ENCODE data around the gene NUTM2E. TPM values are rescaled to one million over a fixed set of nuclear protein-coding genes. Genes with fewer than 3 reads are reported as not detected.
"Not testable (repeated sequence)": the region's sequence is repeated elsewhere in the genome, so short reads cannot be mapped to it uniquely, and the experiment has no call there.

Gene NUTM2E, protein sequence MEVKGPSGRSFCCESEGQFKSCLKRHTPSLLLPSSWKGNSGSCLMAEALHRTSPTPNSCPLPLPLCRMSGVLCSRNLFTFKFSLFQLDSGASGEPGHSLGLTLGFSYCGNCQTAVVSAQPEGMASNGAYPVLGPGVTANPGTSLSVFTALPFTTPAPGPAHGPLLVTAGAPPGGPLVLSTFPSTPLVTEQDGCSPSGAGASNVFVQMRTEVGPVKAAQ (N-terminal part only)
- 0.12 and 0.37 TPM in 2 replicates for total RNA-seq (2022)
- percentile 17 among the genes with signal in this experiment for Bru-seq, nascent RNA
- percentile 17 among the genes with signal in this experiment for BruChase-seq, experiment 1, labeled RNA remaining after a 6-hour chase
- BruChase-seq, experiment 2, labeled RNA remaining after a 2-hour chase = percentile 20 among the genes with signal in this experiment
- long read RNA-seq, partial matches to known transcripts = 0 of 1 reads
- long read RNA-seq, other reads (novel, unspliced or antisense) = 1 of 1 reads

DNA sequence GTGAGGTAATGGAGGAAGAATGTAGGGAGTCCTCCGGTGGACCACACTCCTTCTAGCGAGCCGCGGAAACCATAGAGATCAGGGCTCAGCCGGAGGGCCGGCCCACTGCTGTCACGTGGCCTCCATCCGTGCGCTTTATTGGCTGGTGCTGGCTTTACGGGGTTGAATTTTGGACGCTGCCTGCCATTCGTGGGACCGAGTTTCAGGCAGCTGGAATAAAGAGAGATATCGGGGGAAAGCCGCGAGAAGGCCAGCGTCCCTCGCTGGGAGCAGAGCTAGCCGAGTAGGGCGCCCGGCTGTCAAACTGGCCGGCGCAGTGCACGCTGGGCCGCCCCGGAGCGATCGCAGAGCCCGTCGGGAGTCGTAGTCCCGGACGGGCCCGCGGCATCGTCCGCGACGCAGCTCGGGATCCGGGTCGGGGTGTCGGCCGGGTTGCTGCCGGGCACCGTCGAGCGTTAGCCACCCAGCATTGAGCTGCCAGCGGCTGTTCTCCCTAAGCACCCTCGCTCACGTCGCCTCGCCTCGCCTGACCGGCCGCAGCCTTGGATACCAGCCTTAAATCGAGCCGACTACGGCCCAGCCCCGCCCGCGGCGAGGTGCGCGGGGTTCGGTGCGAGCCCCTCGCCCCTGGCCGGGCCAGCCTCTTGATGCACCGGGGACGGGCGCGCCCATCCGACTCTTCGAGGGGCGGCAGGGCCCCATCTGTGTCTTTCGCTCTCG is at the start of gene NUTM2E:
Gene NUTM2E, plus strand, starts transcription at position 244 of the 720 bp plus-strand sequence. CDS start 15,002 bp downstream, outside the sequence.
- BruUV-seq (replicated peaks) = TSS peak; percentile 25
- H3K27ac Mint-ChIP-seq (ENCODE audit: low read depth, unreplicated experiment) = peak within 1 kb of the TSS; percentile 86

DNA sequence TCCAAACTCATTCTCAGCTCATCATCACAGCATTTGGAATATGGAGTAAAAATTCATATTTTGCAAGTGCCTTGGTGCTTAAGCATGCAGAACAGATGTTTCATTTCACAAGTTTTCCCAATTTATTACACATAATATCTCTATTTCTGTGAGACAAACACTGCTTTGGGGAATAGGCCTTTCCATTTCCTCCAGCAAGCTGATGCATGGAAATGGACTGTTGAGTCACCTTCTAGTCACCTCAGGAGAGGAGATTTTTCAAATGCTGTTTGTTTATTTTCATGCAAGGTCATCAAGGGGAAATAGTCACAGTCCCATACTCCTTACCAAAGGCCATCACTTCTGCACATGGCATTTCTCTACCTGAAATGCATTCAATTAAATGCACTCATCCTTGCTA is 48.5 kb upstream of the NUTM2E start:
- H3K9me3 Mint-ChIP-seq (ENCODE audit: unreplicated experiment); BruUV-seq (replicated peaks); H3K27me3 Mint-ChIP-seq (ENCODE audit: insufficient read depth, unreplicated experiment); H3K27ac Mint-ChIP-seq (ENCODE audit: low read depth, unreplicated experiment); H3K4me1 Mint-ChIP-seq (ENCODE audit: insufficient read depth, unreplicated experiment); CTCF ChIA-PET; DNase-seq (ENCODE audit: unreplicated experiment); intact Hi-C loops (cut with micrococcal nuclease); H3K36me3 Mint-ChIP-seq (ENCODE audit: insufficient read depth, unreplicated experiment); H3K4me3 Mint-ChIP-seq (ENCODE audit: unreplicated experiment); POLR2A ChIA-PET: not testable (repeated sequence)

More for the DNA sequence above, at the start of gene NUTM2E:
- H3K4me3 Mint-ChIP-seq (ENCODE audit: unreplicated experiment) = peak within 1 kb of the TSS; percentile 81
- H3K36me3 Mint-ChIP-seq (ENCODE audit: insufficient read depth, unreplicated experiment); CTCF ChIA-PET; H3K27me3 Mint-ChIP-seq (ENCODE audit: insufficient read depth, unreplicated experiment); POLR2A ChIA-PET; H3K4me1 Mint-ChIP-seq (ENCODE audit: insufficient read depth, unreplicated experiment); H3K9me3 Mint-ChIP-seq (ENCODE audit: unreplicated experiment); intact Hi-C loops (cut with micrococcal nuclease): not testable (repeated sequence)
- peak; percentile 62 for DNase-seq (ENCODE audit: unreplicated experiment)

DNA sequence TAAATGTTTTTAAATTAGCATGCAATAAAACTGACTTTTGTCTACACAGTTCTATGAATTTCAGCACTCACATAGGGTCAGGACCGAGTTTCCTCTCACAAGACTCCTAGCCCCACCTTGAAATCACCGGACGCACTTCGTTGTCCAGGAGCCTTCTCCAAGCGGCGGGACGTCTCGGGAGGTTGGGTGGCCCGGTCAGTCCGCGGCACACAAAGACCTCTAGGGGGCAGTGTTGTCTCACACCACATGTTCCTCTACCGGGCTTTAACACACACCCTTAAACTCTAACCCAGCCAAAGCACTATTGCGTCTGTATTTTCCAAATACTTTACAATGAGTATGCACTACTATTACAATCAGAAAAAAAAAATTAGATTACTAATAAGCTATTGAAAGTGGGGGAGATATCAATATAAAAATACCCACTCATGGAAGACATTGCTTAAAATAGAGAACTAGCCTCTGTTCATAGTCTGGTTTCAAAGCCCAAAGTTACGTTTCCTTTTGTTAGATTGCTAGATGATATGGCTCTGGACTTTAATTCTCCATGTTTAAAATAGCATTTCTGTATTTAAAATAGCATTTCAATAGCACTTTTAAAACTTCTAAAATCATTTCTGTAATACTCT is 47.1 kb upstream of the NUTM2E start:
- BruUV-seq (replicated peaks); POLR2A ChIA-PET; H3K27ac Mint-ChIP-seq (ENCODE audit: low read depth, unreplicated experiment); intact Hi-C loops (cut with micrococcal nuclease); CTCF ChIA-PET; H3K27me3 Mint-ChIP-seq (ENCODE audit: insufficient read depth, unreplicated experiment); H3K4me1 Mint-ChIP-seq (ENCODE audit: insufficient read depth, unreplicated experiment); H3K4me3 Mint-ChIP-seq (ENCODE audit: unreplicated experiment); H3K9me3 Mint-ChIP-seq (ENCODE audit: unreplicated experiment); H3K36me3 Mint-ChIP-seq (ENCODE audit: insufficient read depth, unreplicated experiment): not testable (repeated sequence)
- DNase-seq (ENCODE audit: unreplicated experiment) = peak; percentile 83
- TF ChIP-seq, protein P1, sequence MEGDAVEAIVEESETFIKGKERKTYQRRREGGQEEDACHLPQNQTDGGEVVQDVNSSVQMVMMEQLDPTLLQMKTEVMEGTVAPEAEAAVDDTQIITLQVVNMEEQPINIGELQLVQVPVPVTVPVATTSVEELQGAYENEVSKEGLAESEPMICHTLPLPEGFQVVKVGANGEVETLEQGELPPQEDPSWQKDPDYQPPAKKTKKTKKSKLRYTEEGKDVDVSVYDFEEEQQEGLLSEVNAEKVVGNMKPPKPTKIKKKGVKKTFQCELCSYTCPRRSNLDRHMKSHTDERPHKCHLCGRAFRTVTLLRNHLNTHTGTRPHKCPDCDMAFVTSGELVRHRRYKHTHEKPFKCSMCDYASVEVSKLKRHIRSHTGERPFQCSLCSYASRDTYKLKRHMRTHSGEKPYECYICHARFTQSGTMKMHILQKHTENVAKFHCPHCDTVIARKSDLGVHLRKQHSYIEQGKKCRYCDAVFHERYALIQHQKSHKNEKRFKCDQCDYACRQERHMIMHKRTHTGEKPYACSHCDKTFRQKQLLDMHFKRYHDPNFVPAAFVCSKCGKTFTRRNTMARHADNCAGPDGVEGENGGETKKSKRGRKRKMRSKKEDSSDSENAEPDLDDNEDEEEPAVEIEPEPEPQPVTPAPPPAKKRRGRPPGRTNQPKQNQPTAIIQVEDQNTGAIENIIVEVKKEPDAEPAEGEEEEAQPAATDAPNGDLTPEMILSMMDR (IDR thresholded peaks at IDR 0.05; ENCODE audit: unreplicated experiment) = peak; percentile 56

DNA sequence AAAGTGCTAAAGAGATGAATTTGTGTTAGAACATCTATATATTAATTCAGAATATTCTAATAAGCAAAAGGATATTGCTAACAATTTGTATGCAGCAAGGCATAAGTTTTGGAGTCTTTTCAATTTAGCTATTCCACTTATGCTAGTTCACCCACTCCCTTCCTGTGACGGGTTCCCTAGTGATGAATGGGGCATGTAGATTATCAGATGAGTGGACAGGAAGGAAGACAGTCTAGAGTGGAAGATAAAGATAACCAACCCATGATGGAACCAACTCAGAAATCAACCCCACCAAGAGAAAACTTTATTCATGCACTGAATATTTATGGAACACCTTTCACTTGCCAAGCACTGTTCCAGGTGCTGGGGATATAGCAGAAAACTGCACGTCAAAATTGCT is 46.5 kb upstream of the NUTM2E start:
- H3K9me3 Mint-ChIP-seq (ENCODE audit: unreplicated experiment); H3K4me3 Mint-ChIP-seq (ENCODE audit: unreplicated experiment); H3K4me1 Mint-ChIP-seq (ENCODE audit: insufficient read depth, unreplicated experiment); H3K27me3 Mint-ChIP-seq (ENCODE audit: insufficient read depth, unreplicated experiment); BruUV-seq (replicated peaks); CTCF ChIA-PET; H3K27ac Mint-ChIP-seq (ENCODE audit: low read depth, unreplicated experiment); POLR2A ChIA-PET; H3K36me3 Mint-ChIP-seq (ENCODE audit: insufficient read depth, unreplicated experiment); DNase-seq (ENCODE audit: unreplicated experiment); intact Hi-C loops (cut with micrococcal nuclease): not testable (repeated sequence)

DNA sequence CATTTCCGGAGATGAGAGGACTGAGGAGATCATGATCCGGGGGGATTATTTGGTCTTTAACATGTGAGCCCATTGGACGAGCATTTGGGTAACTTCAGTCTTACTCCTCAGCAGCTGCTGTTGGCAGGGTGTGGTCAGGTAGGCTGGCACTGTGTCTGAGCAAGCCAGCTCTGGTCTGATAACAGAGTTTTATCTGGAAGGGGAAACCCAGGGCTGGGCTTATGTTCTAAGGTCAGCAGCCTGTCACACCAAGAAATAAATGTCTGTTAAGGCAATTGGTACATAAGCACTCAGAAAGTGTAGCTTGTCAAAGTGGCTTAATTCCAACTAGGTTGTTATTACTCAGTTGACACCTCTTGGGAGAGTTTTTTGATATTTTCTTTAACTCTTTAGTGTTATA is 45.0 kb upstream of the NUTM2E start:
- POLR2A ChIA-PET; H3K9me3 Mint-ChIP-seq (ENCODE audit: unreplicated experiment); DNase-seq (ENCODE audit: unreplicated experiment); H3K4me1 Mint-ChIP-seq (ENCODE audit: insufficient read depth, unreplicated experiment); H3K27me3 Mint-ChIP-seq (ENCODE audit: insufficient read depth, unreplicated experiment); H3K27ac Mint-ChIP-seq (ENCODE audit: low read depth, unreplicated experiment); H3K4me3 Mint-ChIP-seq (ENCODE audit: unreplicated experiment); intact Hi-C loops (cut with micrococcal nuclease); CTCF ChIA-PET; H3K36me3 Mint-ChIP-seq (ENCODE audit: insufficient read depth, unreplicated experiment); BruUV-seq (replicated peaks): not testable (repeated sequence)

DNA sequence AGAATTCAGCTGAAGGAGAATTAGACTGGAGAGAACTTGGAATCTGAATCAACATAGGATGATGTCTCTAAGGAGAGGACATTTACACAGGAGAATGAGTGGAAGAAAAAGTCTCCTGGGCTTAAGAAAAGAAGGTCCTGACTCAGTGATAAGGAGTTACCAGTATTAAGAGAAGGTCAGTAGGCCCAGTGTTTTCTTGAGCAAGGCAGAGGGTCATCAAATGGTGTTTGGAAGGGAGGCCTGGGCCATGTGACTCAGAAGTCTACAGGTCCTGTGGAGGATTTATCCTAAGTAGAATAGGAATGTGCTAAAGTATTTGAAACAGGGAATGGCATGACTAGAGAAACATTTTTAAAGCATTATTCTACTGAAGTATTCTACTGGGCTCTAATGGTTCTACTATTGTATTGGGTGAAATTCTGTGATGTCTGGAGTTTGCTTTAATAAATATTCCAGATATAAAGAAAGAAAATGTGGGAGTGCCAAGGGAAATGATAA is 39.0 kb upstream of the NUTM2E start:
- H3K4me1 Mint-ChIP-seq (ENCODE audit: insufficient read depth, unreplicated experiment); H3K27me3 Mint-ChIP-seq (ENCODE audit: insufficient read depth, unreplicated experiment); CTCF ChIA-PET; H3K27ac Mint-ChIP-seq (ENCODE audit: low read depth, unreplicated experiment); BruUV-seq (replicated peaks); H3K9me3 Mint-ChIP-seq (ENCODE audit: unreplicated experiment); POLR2A ChIA-PET; intact Hi-C loops (cut with micrococcal nuclease); DNase-seq (ENCODE audit: unreplicated experiment); H3K4me3 Mint-ChIP-seq (ENCODE audit: unreplicated experiment); H3K36me3 Mint-ChIP-seq (ENCODE audit: insufficient read depth, unreplicated experiment): not testable (repeated sequence)

DNA sequence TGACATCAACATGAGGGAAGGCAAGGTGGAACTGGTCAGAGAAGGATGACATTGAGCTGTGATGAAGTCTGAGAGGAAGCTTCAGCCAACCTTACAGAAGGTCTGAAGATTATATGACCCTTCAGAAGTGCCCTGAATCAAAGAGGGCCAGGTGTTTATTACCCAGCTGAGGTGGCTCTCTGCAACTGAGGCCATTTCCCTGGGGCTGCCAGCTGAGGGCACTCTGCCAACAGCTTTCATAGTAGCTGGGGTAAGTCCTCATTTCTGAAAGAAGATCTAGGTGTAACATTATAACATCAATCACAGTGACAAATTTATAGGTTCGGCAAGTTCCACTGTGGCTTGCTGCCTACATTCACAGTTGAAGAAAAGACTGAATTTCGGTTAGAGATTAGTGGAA is 37.2 kb upstream of the NUTM2E start:
- H3K9me3 Mint-ChIP-seq (ENCODE audit: unreplicated experiment); H3K4me3 Mint-ChIP-seq (ENCODE audit: unreplicated experiment); H3K4me1 Mint-ChIP-seq (ENCODE audit: insufficient read depth, unreplicated experiment); DNase-seq (ENCODE audit: unreplicated experiment); BruUV-seq (replicated peaks); H3K27me3 Mint-ChIP-seq (ENCODE audit: insufficient read depth, unreplicated experiment); POLR2A ChIA-PET; intact Hi-C loops (cut with micrococcal nuclease); H3K27ac Mint-ChIP-seq (ENCODE audit: low read depth, unreplicated experiment): not testable (repeated sequence)
- CTCF ChIA-PET = interaction anchor here (0.6 kb wide), 1 partner anchor 1156 kb away, joined by 4 read pairs; no protein-coding TSS in a partner anchor
- peaks cover 12% of the 10 kb centered on the region for H3K36me3 Mint-ChIP-seq (ENCODE audit: insufficient read depth, unreplicated experiment)

DNA sequence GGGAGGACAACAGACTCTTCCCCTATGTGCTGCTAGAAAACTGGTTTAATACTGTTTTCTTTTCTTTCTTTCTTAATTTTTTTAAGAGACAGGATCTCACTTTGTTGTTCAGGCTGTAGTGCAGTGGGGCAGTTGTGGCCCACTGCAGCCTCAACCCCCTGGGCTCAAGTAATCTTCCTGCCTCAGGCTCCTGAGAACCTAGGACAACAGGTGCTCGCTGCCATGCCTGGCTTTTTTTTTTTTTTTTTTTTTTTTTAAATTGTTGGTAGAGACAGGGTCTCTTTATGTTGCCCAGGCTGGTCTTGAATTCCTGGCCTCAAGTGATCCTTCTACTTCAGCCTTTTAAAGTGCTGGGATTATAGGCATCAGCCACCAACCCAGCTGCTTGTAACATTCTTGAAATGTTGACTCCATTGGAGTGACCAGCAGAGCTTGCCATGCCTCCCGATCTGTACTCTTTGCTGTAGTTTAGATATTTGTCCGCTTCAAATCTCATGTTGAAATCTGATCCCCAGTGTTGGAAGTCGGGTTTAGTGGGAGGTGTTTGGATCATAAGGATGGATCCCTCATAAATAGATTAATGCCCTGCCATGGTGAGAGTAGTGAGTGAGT is 34.5 kb upstream of the NUTM2E start:
- BruUV-seq (replicated peaks) = not testable (repeated sequence)

More for the DNA sequence above, 34.5 kb upstream of the NUTM2E start:
- H3K27ac Mint-ChIP-seq (ENCODE audit: low read depth, unreplicated experiment); H3K9me3 Mint-ChIP-seq (ENCODE audit: unreplicated experiment); DNase-seq (ENCODE audit: unreplicated experiment); H3K27me3 Mint-ChIP-seq (ENCODE audit: insufficient read depth, unreplicated experiment); intact Hi-C loops (cut with micrococcal nuclease); CTCF ChIA-PET; H3K4me1 Mint-ChIP-seq (ENCODE audit: insufficient read depth, unreplicated experiment); POLR2A ChIA-PET; H3K4me3 Mint-ChIP-seq (ENCODE audit: unreplicated experiment): not testable (repeated sequence)
- H3K36me3 Mint-ChIP-seq (ENCODE audit: insufficient read depth, unreplicated experiment) = peaks cover 12% of the 10 kb centered on the region
